Testis (tissue), 2 donors: ENCODE data around the gene BMP7.

Experiments used
- POLR2A ChIP-seq: fragments of 450-650 bp; IDR thresholded peaks from one replicate; pipeline ENCODE4 v1.6.1; 2017; ENCODE audit warnings: antibody characterized with exemption, mild to moderate bottlenecking, moderate library complexity
- TF ChIP-seq, protein P1 (sequence below), 3 experiments: fragments of 450-650 bp in 2 of 3; fragments of 200-600 bp in 1 of 3; sonication (generic) in 1 of 3; IDR thresholded peaks; one replicate each; pipeline ENCODE4 v1.5.1; 2016 to 2019; ENCODE audit warnings: antibody characterized with exemption in 3 of 3, mild to moderate bottlenecking in 2 of 3, moderate library complexity in 1 of 3

DNA sequence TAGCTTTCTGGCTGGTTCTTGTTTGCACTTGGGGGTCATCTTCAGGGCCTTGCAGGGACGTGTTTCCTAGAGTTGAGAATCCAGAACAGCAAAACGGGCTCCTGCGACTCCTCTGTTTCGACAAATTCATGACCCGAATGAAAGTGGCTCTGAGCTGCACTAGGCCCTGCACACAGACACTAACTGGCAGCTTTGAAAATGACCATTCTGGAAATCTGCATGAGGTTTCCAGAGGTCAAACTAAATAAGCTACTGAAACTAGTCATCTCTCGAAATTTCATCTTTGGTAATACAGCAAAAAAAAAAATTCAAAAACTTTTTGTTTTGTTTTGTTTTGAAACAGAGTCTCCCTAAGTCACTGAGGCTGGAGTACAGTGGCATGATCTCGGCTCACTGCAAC is 15.5 kb upstream of the BMP7 start:
- TF ChIP-seq, protein P1, sequence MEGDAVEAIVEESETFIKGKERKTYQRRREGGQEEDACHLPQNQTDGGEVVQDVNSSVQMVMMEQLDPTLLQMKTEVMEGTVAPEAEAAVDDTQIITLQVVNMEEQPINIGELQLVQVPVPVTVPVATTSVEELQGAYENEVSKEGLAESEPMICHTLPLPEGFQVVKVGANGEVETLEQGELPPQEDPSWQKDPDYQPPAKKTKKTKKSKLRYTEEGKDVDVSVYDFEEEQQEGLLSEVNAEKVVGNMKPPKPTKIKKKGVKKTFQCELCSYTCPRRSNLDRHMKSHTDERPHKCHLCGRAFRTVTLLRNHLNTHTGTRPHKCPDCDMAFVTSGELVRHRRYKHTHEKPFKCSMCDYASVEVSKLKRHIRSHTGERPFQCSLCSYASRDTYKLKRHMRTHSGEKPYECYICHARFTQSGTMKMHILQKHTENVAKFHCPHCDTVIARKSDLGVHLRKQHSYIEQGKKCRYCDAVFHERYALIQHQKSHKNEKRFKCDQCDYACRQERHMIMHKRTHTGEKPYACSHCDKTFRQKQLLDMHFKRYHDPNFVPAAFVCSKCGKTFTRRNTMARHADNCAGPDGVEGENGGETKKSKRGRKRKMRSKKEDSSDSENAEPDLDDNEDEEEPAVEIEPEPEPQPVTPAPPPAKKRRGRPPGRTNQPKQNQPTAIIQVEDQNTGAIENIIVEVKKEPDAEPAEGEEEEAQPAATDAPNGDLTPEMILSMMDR (IDR thresholded peaks at IDR 0.05), result no peak
- no peak for TF ChIP-seq POLR2A
